DMS153 treated with DMSO at 0.1 percent for 48 hours (cell line): ENCODE measurements around the gene JPH2.

ENCODE experiments used
- DNase-seq: peaks from one replicate; lab custom pipeline; 2025; ENCODE audit not compliant: unreplicated experiment; lab: John Stamatoyannopoulos, UW

Gene JPH2

GRCh38 chr20:44080646-44081267 is 106.2 kb downstream of the JPH2 start:
- DNase-seq, result peak; percentile 66

- no peak for DNase-seq
Observed at GRCh38 chr20:44080064-44080463, 106.9 kb downstream of the JPH2 start.

- no peak for DNase-seq
Observed at GRCh38 chr20:44079291-44079690, 107.7 kb downstream of the JPH2 start.

GRCh38 chr20:44075950-44076232 is 111.1 kb downstream of the JPH2 start:
- no peak for DNase-seq

GRCh38 chr20:44075191-44075949 is 111.6 kb downstream of the JPH2 start:
- DNase-seq, result no peak

GRCh38 chr20:44074252-44075151 is 112.5 kb downstream of the JPH2 start:
- DNase-seq, result no peak

GRCh38 chr20:44073675-44074071 is 113.3 kb downstream of the JPH2 start:
- DNase-seq, result no peak

- no peak for DNase-seq
Observed at GRCh38 chr20:44073011-44073674, 113.8 kb downstream of the JPH2 start.

GRCh38 chr20:44072384-44072783 is 114.6 kb downstream of the JPH2 start:
- no peak for DNase-seq

GRCh38 chr20:44071526-44072111 is 115.4 kb downstream of the JPH2 start:
- no peak for DNase-seq

GRCh38 chr20:44071057-44071456 is 115.9 kb downstream of the JPH2 start:
- no peak for DNase-seq

GRCh38 chr20:44070139-44070900 is 116.7 kb downstream of the JPH2 start:
- DNase-seq, result no peak

GRCh38 chr20:44069203-44070011 is 117.6 kb downstream of the JPH2 start:
- DNase-seq, result no peak

- no peak for DNase-seq
Observed at GRCh38 chr20:44068316-44069201, 118.4 kb downstream of the JPH2 start.

GRCh38 chr20:44067650-44068081 is 119.3 kb downstream of the JPH2 start:
- no peak for DNase-seq

- no peak for DNase-seq
Observed at GRCh38 chr20:44066645-44067606, 120.1 kb downstream of the JPH2 start.
